Epithelial cell of esophagus (primary cell): Measurements from ENCODE around the gene HLA-E.

Experiments
- DNase-seq: peaks from one replicate; pipeline ENCODE4 v3.0.0; 2010; ENCODE audit warnings: low read depth
- H3K4me3 ChIP-seq: 2 replicates; pipeline ENCODE4 v1.5.1; 2011; ENCODE audit warnings: mild to moderate bottlenecking, low read length, control low read depth
- CTCF ChIP-seq: IDR thresholded peaks from 2 replicates; pipeline ENCODE4 v1.5.1; 2011; ENCODE audit warnings: low read depth, mild to moderate bottlenecking, low read length, control low read depth, inconsistent platforms; ENCODE audit not compliant: insufficient read depth; ENCODE audit errors: missing control alignments

Gene HLA-E

GRCh38 chr6:30500421-30501355, 11.4 kb downstream of the HLA-E start:
- TF ChIP-seq CTCF: no peak
- peak; percentile 64 for DNase-seq
- H3K4me3 ChIP-seq: no peak overlapping the region

DNA sequence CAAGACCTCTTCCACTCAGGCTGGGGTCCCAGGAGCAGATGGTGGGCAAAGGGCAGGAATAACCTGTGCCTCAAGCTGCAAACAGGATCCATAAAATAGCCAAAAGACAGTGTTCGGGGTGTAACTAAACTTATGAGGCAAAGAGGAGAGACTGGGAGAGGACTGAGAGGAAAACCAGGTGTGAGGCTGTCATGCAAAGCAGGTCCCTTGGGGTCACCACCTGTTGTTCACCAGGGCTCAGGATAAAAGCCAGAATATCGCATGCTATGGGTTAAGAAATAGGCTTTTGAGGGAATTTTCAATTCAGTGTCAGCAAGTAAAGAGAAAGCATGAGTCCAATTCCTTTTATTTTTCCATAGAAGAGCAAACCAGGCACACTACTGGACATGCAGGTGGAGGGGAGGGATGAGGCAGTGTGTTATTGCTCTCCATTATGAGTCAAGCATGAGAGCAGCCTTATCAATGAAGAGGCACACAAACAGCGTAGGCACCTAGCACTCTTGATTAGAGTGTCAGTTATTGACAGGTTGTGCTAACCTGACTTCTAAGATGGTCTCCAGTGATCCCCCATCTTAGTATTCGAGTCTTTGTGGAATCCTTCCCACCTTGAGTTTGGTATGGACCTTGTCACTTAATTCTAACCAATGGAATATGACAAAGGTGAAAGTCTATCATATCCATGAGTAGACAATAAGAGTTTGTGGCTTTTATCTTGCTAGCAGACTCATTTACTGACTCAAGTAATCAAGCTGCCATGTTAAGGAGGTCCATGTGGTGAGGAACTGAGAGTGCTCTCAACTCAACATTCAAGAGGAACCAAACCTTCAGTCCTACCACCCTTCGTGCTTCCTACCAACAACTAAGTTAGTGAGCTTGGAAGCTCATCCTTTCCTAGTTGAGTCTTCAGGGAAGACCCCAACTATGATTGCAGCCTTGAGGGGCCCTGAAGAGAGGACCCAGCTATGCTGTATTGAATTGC, 18.8 kb downstream of the HLA-E start:
- DNase-seq: no peak
- H3K4me3 ChIP-seq: no peak overlapping the region
- TF ChIP-seq CTCF: no peak

- no peak overlapping the region for H3K4me3 ChIP-seq
- DNase-seq: peak; percentile 26
- TF ChIP-seq CTCF: no peak
These were observed 19.8 kb downstream of the HLA-E start for GRCh38 chr6:30508890-30509736.

DNA sequence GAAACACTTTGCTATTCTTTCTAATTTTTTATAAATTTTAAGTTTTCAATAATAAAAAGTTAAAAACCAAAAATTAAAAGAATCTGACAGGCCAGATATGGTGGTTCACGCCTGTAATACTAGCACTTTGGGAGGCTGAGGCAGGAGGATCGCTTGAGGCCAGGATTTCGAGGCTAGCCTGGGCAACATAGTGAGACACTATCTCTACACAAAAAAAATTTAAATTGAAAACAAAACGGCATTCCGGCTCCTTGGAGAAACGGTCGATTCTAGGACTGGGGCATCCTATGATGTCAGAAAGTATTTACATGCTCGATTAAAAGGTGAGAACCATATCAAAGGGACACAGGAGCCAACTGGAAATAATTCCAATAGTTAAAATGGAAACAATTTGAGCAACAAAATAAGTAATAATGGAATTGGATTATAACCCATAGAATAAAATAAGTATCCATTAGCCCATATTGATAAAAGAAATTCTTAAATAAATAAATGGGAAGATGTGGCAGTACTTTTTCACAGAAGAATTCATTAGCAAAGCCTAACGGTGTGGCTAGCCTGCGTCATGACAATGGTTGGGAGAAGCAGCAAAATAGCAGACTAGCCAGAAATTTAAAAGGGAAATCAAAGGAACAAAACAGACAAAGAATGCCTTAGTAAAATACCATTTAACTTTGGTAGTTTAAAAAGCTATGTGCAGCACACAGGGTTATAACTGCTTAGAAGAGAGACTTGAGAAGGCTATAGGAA, 21.3 kb downstream of the HLA-E start:
- no peak for TF ChIP-seq CTCF
- no peak for DNase-seq
- H3K4me3 ChIP-seq: no peak overlapping the region

DNA sequence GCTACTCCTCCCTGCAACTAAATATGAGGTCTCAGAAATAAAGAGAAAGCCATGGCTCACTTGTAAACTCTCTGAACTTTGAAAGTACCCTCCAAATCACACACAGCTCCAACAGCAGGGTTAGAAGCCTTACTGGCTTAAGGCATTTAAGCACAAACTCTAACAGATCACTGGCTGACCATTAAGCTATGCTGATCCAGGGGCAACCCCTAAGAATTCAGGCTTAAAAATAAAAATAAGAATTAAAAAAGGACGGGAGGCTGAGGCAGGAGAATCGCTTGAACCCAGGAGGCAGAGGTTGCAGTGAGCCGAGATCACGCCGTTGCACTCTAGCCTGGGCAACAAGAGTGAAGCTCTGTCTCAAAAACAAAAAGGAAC, 21.8 kb downstream of the HLA-E start:
- no peak for DNase-seq
- H3K4me3 ChIP-seq: no peak overlapping the region
- TF ChIP-seq CTCF: no peak

DNA sequence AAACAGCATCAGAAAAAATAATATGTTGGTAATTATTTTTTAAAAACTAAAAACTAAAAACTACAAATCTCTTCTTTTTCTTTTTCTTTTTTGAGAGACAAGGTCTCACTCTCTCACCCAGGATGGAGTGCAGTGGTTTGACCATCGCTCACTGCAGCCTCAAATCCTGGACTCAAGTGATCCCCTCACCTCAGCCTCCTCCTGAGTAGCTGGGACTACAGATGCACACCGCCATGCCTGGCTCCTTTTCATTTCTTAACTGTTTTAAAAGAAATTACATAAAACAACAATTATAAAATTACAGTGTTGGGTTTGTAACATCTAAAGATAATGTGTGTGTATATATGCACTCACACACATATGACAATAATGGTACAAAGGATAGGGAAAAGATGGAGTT, 24.1 kb downstream of the HLA-E start:
- no peak overlapping the region for H3K4me3 ChIP-seq
- no peak for TF ChIP-seq CTCF
- DNase-seq: no peak
